Suppressor macrophage treated with lipopolysaccharide for 1 hour (primary cell): ENCODE measurements around the gene ARHGAP40.

Source experiments
- DNase-seq, 3 donors: peaks; one replicate each; pipeline ENCODE4 v3.0.0-alpha.2; 2020 to 2022

Gene ARHGAP40

DNA sequence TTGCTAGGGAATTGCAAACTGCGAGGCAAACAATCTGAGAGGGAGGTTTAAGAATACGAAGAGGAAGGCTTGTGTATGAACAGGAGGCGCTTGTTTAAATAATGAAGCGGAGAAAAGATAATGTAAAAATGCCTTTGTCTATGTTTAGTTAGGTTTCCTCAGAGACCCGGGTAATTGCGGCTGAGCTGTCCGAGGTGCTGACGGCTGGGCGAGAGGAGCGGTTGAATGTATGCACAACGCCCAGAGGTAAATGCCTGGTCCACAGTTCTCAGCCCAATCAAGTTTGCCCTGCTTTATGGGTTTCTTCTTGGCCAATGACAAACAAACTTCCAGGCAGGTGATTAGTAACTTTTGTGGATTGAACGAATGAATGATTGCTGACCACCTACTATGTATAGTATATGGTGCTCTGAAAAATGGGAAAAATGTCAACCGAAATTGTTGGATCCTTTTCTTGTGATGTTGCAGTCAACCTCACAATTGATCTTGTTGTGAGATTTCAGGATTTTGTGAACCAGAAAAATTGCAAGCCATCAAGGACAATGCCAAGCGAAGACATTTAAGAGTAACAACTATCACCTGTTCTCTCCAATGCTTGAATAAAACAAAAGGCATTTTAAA, 84.4 kb downstream of the ARHGAP40 start:
- DNase-seq: peak; percentile 23 to 66 (median 47)

GRCh38 chr20:38692436-38693411, 91.1 kb downstream of the ARHGAP40 start:
- DNase-seq: peak; percentile 60 to 77 (median 69)

- DNase-seq: no peak
Observed at GRCh38 chr20:38697306-38697705, 95.7 kb downstream of the ARHGAP40 start.

DNA sequence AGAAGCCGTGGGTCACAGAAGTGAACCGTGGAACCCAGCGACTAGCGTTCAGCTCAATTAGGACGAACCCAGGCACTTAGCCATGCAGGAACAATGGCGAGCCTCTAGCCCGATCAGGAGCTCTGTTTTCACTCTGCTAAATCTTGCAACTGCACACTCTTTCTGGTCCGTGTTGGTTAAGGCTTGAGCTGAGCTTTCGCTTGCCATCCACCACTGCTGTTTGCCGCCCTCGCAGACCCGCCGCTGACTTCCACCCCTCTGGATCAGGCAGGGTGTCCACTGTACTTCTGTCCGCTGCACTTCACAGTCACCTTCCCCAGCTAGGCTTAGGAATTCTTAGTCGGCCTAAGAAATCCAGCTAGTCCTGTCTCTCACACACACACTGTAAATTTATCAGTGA, 96.9 kb downstream of the ARHGAP40 start:
- no peak for DNase-seq

- no peak for DNase-seq
Observed at GRCh38 chr20:38700141-38700540, 98.5 kb downstream of the ARHGAP40 start.
